C4-2B (cell line): ENCODE data around the gene GRIK2.
"Not testable (repeated sequence)": the region's sequence is repeated elsewhere in the genome, so short reads cannot be mapped to it uniquely, and the experiment has no call there.

Experiments
- H3K27ac ChIP-seq: fragments of 450-650 bp; 2 replicates; pipeline ENCODE4 v1.5.1; 2017
- CTCF ChIP-seq: fragments of 450-650 bp; conservative IDR thresholded peaks from 2 replicates; pipeline ENCODE4 v1.5.1; 2017; ENCODE audit warnings: mild to moderate bottlenecking
- ZFX ChIP-seq: fragments of 450-650 bp; IDR thresholded peaks from 2 replicates; pipeline ENCODE4 v1.6.1; 2017

GRIK2 gene

GRCh38 chr6:102051001-102051400 is 657.5 kb downstream of the GRIK2 start:
- TF ChIP-seq CTCF: no peak
- TF ChIP-seq ZFX: no peak
- H3K27ac ChIP-seq: no peak overlapping the region

- no peak overlapping the region for H3K27ac ChIP-seq
- TF ChIP-seq CTCF (no peak), ZFX (no peak)
Observed at GRCh38 chr6:102051720-102052119, 658.2 kb downstream of the GRIK2 start.

- H3K27ac ChIP-seq: no peak overlapping the region
- TF ChIP-seq ZFX (no peak), CTCF (no peak)
Observed at GRCh38 chr6:102064142-102064541, 670.6 kb downstream of the GRIK2 start.

GRCh38 chr6:102066301-102066700 is 672.8 kb downstream of the GRIK2 start:
- no peak overlapping the region for H3K27ac ChIP-seq
- TF ChIP-seq ZFX (no peak), CTCF (no peak)

GRCh38 chr6:102068349-102068929 is 674.9 kb downstream of the GRIK2 start:
- TF ChIP-seq ZFX (no peak), CTCF (no peak)
- no peak overlapping the region for H3K27ac ChIP-seq

GRCh38 chr6:102075539-102075938 is 682.0 kb downstream of the GRIK2 start:
- TF ChIP-seq ZFX (no peak), CTCF (no peak)

GRCh38 chr6:102085257-102085656 is 691.7 kb downstream of the GRIK2 start:
- no peak for TF ChIP-seq ZFX
- TF ChIP-seq CTCF: 0 out of 2 replicates have a peak, but pooled peaks have one; percentile 9
- H3K27ac ChIP-seq: no peak overlapping the region

More at GRCh38 chr6:102075539-102075938, 682.0 kb downstream of the GRIK2 start:
- H3K27ac ChIP-seq: no peak overlapping the region

- not testable (repeated sequence) for H3K27ac ChIP-seq
Observed at GRCh38 chr6:102088160-102088559, 694.7 kb downstream of the GRIK2 start.
